Measurements from ENCODE around the gene FRK.
"Not testable (repeated sequence)": the region's sequence is repeated elsewhere in the genome, so short reads cannot be mapped to it uniquely, and the experiment has no call there.

The FRK gene

DNA sequence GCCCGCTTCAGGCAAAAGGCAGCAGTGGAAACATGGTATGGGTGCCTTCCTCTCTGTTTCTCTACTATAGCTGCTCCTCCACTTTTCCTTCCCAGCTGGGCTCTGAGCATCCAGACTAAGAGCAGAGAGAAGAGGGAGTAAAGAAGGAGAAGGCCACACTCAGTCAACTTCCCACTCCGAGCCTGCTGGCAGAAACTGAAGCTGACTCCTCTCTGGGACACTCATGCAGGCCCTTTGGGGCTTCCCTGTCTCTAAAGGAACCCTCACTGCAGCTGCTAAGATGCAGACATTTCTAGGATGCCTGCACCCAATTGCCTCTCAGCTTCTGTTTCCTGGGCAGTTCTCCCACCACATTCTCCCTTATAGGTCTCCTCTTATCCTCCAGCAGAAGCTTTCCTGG is 88.9 kb downstream of the FRK start:
- no peak for DNase-seq
- in situ Hi-C loops (cut with MboI; ENCODE audit: low pct_unique_long_range_greater_than_20kb, low sequenced_read_pairs) = no loop called here

DNA sequence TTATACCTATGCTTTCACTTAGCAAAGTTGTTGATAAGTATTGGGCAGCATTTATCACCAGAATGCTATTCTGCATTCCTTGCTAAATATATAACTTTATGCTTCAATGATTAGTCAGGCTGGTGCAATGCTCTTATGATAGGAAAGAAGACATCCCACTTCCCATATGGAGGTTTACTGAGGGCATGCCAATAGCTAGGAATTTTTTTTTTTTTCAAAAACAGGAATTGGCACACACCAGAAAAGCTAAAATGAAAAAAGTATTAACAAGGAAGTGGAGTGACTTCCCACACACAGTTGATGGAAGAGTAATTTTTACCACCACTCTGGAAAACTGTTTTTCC is 90.8 kb downstream of the FRK start:
- DNase-seq = no peak
- in situ Hi-C loops (cut with MboI; ENCODE audit: low pct_unique_long_range_greater_than_20kb, low sequenced_read_pairs) = no loop called here

DNA sequence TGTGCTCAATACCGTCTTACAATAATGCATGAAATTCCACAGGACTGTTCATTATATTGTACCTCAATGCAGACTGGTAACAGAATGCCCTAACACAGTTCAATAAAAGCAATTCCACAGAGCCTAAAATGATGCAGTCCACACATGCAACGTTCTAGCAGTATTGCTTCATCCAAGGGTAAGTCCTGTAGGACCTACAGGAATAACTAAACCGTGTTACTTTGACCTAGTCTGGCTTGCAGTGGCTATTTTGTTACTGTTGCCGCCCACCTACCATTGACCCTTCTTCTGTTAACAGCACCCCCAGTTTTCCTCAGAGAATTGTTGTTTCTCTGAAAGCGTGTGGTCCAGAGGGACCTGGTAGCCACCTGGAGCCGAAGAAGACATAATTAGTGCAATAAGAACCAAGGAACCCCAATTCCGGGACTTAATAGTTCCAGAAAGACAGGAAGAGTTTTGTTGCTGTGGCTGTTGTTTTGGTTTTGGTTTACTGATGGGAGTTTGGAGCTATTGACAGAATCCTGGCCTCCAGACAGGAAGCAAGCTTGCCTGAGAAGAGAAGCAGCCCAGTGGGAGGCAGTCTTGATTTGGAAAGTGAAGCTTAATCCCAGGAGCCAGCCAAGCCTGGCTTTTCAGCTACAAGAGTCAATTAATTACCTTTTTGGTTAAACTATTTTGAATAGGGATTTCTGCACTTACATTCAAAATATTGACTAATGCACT is 91.3 kb downstream of the FRK start:
- no peak for DNase-seq
- in situ Hi-C loops (cut with MboI; ENCODE audit: low pct_unique_long_range_greater_than_20kb, low sequenced_read_pairs) = no loop called here

DNA sequence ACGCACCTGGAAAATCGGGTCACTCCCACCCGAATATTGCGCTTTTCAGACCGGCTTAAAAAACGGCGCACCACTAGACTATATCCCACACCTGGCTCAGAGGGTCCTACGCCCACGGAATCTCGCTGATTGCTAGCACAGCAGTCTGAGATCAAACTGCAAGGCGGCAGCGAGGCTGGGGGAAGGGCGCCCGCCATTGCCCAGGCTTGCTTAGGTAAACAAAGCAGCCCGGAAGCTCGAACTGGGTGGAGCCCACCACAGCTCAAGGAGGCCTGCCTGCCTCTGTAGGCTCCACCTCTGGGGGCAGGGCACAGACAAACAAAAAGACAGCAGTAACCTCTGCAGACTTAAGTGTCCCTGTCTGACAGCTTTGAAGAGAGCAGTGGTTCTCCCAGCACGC is 100.4 kb downstream of the FRK start:
- in situ Hi-C loops (cut with MboI; ENCODE audit: low pct_unique_long_range_greater_than_20kb, low sequenced_read_pairs); DNase-seq: not testable (repeated sequence)

DNA sequence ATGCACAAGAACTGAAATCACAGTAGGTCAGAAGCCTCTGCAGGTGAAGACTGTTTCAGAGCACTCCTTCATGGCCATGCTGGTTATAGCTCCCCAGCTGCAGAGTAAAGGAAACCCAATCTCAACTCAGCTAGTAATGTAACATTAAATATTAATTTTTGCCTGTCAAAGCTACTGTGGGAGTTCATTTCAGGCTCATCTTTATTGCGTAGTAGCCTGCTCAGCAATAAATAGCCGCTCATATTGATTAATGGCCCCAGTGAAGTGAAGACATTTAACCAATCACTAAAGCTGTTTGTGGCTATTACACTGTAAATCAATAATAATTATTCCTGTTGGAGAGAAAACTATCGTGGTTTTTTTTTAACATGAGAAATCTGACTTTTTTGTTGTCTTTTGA is 101.7 kb downstream of the FRK start:
- DNase-seq = no peak
- in situ Hi-C loops (cut with MboI; ENCODE audit: low pct_unique_long_range_greater_than_20kb, low sequenced_read_pairs) = no loop called here

DNA sequence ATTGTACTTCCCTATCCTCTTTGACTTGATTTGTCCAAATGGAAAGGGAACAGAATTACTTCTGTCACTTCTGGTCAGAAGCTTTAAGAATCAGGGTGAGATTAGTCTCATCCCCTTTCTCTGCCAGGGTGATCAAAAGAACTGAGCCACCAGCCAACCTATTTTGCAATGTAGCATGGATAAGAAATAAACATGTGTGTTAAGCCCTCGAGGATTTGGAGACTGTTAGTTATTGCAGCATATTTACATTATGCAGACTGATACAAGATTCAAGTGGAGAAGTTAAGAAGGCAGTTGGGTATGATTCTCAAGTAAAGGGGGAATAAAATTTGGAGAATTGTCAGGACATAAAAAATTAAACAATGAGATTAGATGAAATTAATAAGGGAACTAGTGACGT is 106.0 kb downstream of the FRK start:
- in situ Hi-C loops (cut with MboI; ENCODE audit: low pct_unique_long_range_greater_than_20kb, low sequenced_read_pairs) = no loop called here

DNA sequence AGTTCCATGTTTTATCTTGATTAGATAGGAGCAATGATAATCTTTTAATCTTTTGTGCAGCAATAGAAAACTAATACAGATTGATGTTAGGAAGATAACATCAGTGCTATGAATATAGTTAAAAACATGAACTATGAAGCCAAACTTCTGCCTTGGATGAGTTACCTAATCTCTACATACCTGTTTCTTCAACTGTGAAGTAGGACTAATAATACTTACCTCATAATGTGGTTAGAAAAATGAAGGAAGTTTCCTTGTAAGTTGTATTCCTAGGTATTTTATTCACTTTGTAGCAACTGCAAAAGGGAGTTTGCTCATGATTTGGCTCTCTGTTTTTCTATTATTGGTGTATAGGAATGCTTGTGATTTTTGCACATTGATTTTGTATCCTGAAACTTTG is 111.9 kb downstream of the FRK start:
- no peak for DNase-seq
- in situ Hi-C loops (cut with MboI; ENCODE audit: low pct_unique_long_range_greater_than_20kb, low sequenced_read_pairs) = no loop called here

More for the DNA sequence above, 106.0 kb downstream of the FRK start:
- no peak for DNase-seq

DNA sequence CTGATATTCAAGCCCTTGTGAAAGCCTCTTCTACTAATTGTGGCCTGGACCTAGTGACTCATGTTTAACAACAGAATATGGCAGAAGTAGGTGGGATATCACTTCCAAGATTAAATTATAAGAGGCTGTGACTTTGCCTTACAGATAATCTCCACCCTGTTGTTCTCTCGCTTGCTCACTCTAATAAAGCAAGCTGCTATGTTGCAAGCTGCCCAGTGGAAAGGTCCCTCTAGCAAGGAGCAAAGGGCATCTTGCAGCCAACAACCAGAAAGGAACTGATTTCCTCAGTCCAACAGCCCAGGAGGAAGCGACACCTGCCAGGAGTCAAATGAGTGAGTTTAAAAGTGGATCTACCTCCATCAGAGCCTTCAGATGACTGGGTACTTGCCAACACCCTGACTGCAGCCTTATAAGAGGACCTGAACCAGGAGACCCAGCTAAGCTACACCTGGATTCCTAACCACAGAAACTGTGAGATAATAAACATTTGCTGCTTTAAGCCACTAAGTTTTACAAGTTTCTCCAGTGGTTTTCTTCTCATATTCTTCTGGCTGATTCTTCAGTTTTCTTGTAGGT is 112.6 kb downstream of the FRK start:
- no peak for DNase-seq
- in situ Hi-C loops (cut with MboI; ENCODE audit: low pct_unique_long_range_greater_than_20kb, low sequenced_read_pairs) = no loop called here

DNA sequence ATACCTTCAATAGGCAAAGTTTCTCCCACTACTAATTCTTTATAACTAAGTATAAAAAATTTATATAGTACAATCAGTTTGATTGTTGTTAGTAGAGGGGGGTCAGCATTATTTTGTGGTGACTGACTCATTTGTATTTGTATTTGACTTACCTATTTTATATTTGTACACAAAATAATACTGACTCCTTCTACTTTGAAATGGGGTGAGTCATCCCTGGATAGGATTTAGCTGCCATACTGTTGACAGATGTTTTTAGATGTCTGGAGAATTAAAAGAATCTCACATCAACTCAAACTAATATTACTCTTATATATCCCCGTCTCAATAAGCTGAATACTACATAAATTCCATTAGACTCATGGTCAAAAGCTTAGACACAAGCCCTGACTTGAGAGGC is 114.9 kb downstream of the FRK start:
- DNase-seq = no peak
- in situ Hi-C loops (cut with MboI; ENCODE audit: low pct_unique_long_range_greater_than_20kb, low sequenced_read_pairs) = no loop called here

DNA sequence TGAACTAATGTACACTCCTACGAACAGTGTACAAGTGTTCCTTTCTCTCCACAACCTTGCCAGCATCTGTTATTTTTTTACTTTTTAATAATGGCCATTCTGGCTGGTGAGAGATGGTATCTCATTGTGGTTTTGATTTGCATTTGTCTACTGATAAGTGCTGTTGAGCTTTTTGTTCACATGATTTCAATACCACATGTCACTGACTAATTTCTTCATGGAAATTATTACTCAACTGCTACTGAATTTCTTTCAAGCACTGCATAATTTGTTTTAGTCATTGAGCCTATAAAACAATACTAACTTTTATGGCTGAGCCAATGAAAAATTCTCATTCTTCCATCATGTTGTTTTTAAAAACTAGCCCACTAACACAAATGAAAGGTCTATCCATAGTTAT is 115.4 kb downstream of the FRK start:
- DNase-seq = no peak
- in situ Hi-C loops (cut with MboI; ENCODE audit: low pct_unique_long_range_greater_than_20kb, low sequenced_read_pairs) = no loop called here

DNA sequence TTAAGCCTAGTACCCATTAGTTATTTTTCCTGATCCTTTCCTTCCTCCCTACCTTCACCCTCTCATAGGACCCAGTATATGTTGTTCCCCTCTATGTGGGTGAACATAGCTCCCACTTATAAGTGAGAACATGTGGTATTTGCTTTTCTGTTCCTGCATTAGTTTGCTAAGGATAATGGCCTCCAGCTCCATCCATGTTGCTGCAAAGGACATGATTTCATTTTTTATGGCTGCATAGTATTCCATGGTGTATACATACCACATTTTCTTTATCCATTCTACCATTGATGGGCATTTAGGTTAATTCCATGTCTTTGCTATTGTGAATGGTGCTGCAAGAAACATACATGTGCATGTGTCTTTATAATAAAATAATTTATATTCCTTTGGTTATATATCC is 115.9 kb downstream of the FRK start:
- DNase-seq; in situ Hi-C loops (cut with MboI; ENCODE audit: low pct_unique_long_range_greater_than_20kb, low sequenced_read_pairs): not testable (repeated sequence)

DNA sequence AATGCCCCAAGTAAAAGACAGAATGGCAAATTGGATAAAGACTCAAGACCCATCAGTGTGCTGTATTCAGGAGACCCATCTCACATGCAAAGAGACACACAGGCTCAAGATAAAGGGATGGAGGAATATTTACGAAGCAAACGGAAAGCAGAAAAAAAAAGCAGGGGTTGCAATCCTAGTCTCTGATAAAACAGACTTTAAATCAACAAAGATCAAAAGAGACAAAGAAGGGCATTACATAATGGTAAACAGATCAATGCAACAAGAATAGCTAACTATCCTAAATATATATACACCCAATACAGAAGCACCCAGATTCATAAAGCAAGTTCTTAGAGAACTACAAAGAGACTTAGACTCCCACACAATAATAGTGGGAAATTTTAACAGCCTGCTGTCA is 123.2 kb downstream of the FRK start:
- in situ Hi-C loops (cut with MboI; ENCODE audit: low pct_unique_long_range_greater_than_20kb, low sequenced_read_pairs); DNase-seq: not testable (repeated sequence)

DNA sequence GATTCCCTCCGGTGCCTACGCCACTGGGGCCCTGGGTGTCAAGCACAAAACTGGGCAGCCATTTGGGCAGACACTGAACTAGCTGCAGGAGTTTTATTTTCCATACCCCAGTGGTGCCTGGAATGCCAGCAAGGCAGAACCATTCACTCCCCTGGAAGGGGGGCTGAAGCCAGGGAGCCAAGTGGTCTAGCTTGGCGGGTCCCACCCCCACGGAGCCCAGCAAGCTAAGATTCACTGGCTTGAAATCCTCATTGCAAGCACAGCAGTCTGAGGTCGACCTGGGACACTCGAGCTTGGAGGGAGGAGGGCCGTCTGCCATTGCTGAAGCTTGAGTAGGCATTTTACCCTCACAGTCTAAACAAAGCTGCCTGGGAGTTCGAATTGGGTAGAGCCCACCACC is 125.3 kb downstream of the FRK start:
- in situ Hi-C loops (cut with MboI; ENCODE audit: low pct_unique_long_range_greater_than_20kb, low sequenced_read_pairs) = no loop called here

DNA sequence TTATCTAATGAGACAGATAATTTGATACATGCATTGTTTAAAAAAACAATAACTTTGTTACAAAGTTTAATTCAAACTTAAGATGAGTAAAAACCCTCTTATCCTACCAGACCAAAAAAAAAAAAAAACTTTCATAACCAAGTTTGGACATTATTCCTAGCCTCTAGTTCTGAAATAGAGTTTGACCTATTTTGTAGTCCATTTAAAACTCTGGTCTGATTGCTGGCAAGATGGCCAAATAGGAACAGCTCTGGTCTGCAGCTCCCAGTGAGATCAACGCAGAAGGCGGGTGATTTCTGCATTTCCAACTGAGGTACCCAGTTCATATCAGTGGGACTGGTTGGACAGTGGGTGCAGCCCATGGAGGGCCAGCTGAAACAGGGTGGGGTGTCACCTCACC is 125.9 kb downstream of the FRK start:
- DNase-seq = no peak
- in situ Hi-C loops (cut with MboI; ENCODE audit: low pct_unique_long_range_greater_than_20kb, low sequenced_read_pairs) = no loop called here

More for the DNA sequence above, 125.3 kb downstream of the FRK start:
- DNase-seq = no peak

DNA sequence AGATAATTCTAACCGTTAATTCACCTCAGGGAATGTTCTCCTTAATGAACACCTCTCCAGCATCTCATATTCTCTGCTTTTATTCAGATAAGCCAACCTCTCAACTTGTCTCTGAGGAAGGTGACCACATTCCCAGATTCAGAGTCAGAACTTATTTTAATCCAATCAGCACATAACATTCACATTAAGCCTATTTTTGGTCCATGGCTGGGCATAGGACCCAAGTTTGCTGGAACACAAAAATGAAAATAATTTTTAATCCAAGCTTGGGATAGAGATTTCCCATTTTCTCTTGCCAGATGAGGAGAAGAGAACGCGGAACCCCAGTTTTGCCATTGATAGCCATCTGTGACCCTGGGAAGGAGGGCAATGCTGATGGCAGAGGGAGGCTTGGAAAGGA is 126.5 kb downstream of the FRK start:
- no peak for DNase-seq
- in situ Hi-C loops (cut with MboI; ENCODE audit: low pct_unique_long_range_greater_than_20kb, low sequenced_read_pairs) = no loop called here

DNA sequence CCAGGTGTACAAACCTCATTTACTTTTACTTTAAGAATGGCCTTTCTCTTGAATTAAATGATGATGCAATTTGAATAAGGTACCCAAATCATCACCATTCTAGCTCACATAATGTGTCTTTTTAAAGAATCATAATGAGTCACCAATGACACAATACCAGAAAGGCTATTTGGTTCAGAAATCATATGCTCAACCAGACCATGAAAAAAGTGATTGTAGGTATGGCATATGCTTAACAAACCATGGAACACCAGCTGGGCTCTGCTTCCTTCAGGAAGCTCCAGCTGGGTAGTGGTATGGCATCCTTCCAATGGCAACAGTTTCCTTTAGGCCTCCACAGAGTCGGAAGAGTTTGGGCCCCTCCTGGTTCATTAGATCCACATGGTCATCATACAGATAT is 128.2 kb downstream of the FRK start:
- in situ Hi-C loops (cut with MboI; ENCODE audit: low pct_unique_long_range_greater_than_20kb, low sequenced_read_pairs) = no loop called here
- no peak for DNase-seq

DNA sequence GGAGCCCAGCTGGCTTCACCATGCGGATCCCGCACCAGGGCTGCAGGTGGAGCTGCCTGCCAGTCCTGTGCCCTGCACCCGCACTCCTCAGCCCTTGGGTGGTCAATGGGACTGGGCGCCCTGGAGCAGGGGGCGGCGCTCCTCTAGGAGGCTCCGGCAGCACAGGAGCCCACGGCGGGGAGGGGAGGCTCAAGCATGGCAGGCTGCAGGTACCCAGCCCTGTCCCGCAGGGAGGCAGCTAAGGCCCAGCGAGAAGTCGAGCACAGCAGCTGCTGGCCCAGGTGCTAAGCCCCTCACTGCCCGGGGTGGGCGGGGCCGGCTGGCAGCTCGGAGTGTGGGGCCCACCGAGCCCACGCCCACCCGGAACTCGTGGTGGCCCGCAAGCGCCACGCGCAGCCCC is 132.7 kb downstream of the FRK start:
- in situ Hi-C loops (cut with MboI; ENCODE audit: low pct_unique_long_range_greater_than_20kb, low sequenced_read_pairs) = not testable (repeated sequence)

DNA sequence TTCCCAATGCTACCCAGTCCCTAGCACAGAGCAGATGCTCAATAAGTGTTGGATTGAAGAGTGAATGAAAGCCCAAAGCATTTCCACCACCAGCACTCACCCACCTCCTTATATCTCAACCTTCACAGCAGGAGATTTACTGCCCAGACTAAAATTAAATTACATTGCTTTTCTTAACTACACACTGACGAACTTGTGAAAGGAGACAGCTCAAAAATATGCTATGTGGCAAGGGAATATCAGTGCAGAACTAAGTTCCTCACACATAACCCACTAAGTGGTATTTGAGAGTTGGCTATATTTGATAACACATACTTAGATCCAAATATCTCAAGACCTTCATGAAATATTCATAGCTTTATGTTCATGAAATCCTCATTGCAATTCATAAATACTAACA is 137.7 kb downstream of the FRK start:
- in situ Hi-C loops (cut with MboI; ENCODE audit: low pct_unique_long_range_greater_than_20kb, low sequenced_read_pairs) = no loop called here
- DNase-seq = no peak

More for the DNA sequence above, 132.7 kb downstream of the FRK start:
- not testable (repeated sequence) for DNase-seq

DNA sequence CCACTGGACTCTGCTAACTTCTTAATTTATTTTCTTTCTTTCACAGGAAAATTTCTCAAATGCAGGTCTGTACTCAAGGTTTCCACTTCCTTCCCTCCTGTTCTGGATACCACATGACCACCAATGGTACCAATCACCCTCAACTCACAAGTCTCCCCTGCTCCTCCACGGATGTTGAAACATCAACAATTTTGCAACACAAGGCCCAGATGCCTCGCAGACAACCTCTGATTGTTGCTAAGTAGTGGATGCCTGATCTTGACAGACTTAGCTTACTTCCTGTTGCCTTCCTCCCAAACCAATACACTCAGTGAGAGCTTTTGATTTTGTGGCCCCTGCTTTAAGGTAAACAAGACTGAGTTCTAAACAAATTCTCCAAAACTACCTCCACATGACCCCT is 146.6 kb downstream of the FRK start:
- DNase-seq = no peak
- in situ Hi-C loops (cut with MboI; ENCODE audit: low pct_unique_long_range_greater_than_20kb, low sequenced_read_pairs) = no loop called here

DNA sequence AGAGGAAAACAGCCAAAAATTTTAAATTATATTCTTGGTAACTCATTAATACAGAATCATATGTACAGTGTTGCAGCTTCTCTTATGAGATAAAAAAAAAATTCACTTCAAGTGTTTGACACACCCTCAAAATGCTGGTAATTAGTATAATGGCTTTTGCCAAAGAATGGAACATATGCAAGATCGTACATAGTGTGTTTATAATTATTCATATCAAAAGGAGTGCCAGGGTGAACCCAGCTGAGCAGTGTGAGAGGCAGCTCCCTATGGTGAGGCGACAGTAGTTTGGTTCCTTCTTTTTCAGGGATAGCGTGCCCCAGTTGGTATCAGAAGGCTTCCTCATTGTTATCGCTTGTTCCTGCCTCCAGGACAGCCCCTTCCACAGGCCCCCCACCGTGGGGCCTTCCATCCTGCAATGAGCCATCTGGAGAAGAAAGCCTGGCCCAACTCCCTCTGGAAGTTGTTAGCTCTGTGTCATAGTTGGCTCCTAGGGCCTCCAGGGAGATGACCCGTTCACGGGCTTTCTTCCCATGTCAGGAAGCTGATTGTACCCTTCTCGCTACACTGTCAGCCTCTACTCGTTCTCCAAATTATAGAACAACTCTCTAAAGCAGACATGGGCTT is 150.7 kb downstream of the FRK start:
- in situ Hi-C loops (cut with MboI; ENCODE audit: low pct_unique_long_range_greater_than_20kb, low sequenced_read_pairs) = no loop called here
- no peak for DNase-seq

All from KBM-7 (cell line).